IMR-90 (cell line): ENCODE results near the gene TK2. TPM values are rescaled to one million over a fixed set of nuclear protein-coding genes. Genes with fewer than 3 reads are reported as not detected.

Source experiments
- ATAC-seq: fragments of 200-7000 bp; cut with Tn5 transposase; 2 replicates; pipeline ENCODE4 v1.9.1; 2020; ENCODE audit warnings: low read depth, mild to moderate bottlenecking, moderate library complexity
- BruUV-seq: library from RNA; stranded (reverse); fragments of 400-500 nt; replicated peaks from 2 replicates; lab custom pipeline; 2021; lab: Mats Ljungman, UMichigan
- CTCF ChIA-PET: fragments of 300-600 bp; formaldehyde crosslinking; extraction: SDS; loops from one replicate; lab custom pipeline; 2021; ENCODE audit warnings: antibody characterized with exemption; lab: Yijun Ruan, JAX
- POLR2A ChIA-PET: fragments of 300-600 bp; sonication (Branson Sonifier 250); formaldehyde crosslinking; loops from one replicate; lab custom pipeline; 2022; ENCODE audit warnings: antibody characterized with exemption; ENCODE audit not compliant: unreplicated experiment; lab: Charles Lee
- DNase-seq: peaks from one replicate; pipeline ENCODE4 v3.0.0; 2013
- H2AFZ ChIP-seq: replicated peaks from 2 replicates; pipeline ENCODE3; 2013; ENCODE audit warnings: low read length, mild to moderate bottlenecking; ENCODE audit not compliant: poor library complexity
- H2AK5ac ChIP-seq: 2 replicates; pipeline ENCODE4 v1.6.1; 2013; ENCODE audit warnings: low read depth, low read length, inconsistent platforms
- H2AK9ac ChIP-seq: replicated peaks from 2 replicates; pipeline ENCODE3; 2013; ENCODE audit warnings: mild to moderate bottlenecking, low read depth, low read length, moderate library complexity; ENCODE audit not compliant: poor library complexity
- H2BK120ac ChIP-seq: 2 replicates; pipeline ENCODE4 v1.6.1; 2013; ENCODE audit warnings: low read depth, low read length, inconsistent platforms
- H2BK15ac ChIP-seq: 3 replicates; pipeline ENCODE4 v1.6.1; 2013; ENCODE audit warnings: low read depth, low read length, inconsistent platforms
- H2BK20ac ChIP-seq: 2 replicates; pipeline ENCODE4 v1.6.1; 2013; ENCODE audit warnings: low read depth, mild to moderate bottlenecking, inconsistent platforms, low read length, moderate library complexity
- H2BK5ac ChIP-seq: 2 replicates; pipeline ENCODE4 v1.6.1; 2013; ENCODE audit warnings: mild to moderate bottlenecking, low read depth, low read length, inconsistent platforms; ENCODE audit not compliant: poor library complexity, severe bottlenecking
- H3K14ac ChIP-seq: replicated peaks from 2 replicates; pipeline ENCODE4 v1.6.1; 2013; ENCODE audit warnings: low read depth, low read length, inconsistent platforms
- H3K18ac ChIP-seq: 2 replicates; pipeline ENCODE4 v1.6.1; 2013; ENCODE audit warnings: low read depth, low read length, control low read depth
- H3K23ac ChIP-seq: 2 replicates; pipeline ENCODE4 v1.6.1; 2013; ENCODE audit warnings: low read depth, low read length, inconsistent platforms
- H3K27ac ChIP-seq: 2 replicates; pipeline ENCODE4 v1.5.1; 2013; ENCODE audit warnings: mild to moderate bottlenecking, control low read depth, low read length; ENCODE audit not compliant: insufficient read depth
- H3K27me3 ChIP-seq: 2 replicates; pipeline ENCODE4 v1.6.1; 2013; ENCODE audit warnings: low read length; ENCODE audit not compliant: control insufficient read depth, insufficient read depth
- H3K36me3 ChIP-seq: 2 replicates; pipeline ENCODE4 v1.6.1; 2013; ENCODE audit warnings: low read length, mixed read lengths; ENCODE audit not compliant: control insufficient read depth, insufficient read depth
- H3K4ac ChIP-seq: 2 replicates; pipeline ENCODE4 v1.6.1; 2013; ENCODE audit warnings: low read depth, low read length, inconsistent platforms
- H3K4me1 ChIP-seq: 2 replicates; pipeline ENCODE4 v1.6.1; 2013; ENCODE audit warnings: low read length, mixed read lengths; ENCODE audit not compliant: control insufficient read depth, insufficient read depth
- H3K4me2 ChIP-seq: 2 replicates; pipeline ENCODE4 v1.6.1; 2013; ENCODE audit warnings: low read depth, mild to moderate bottlenecking, control low read depth, low read length, moderate library complexity
- H3K4me3 ChIP-seq: 2 replicates; pipeline ENCODE4 v1.5.1; 2013; ENCODE audit warnings: low read depth, mild to moderate bottlenecking, control low read depth, low read length, moderate library complexity; ENCODE audit not compliant: insufficient read depth
- H3K56ac ChIP-seq: 2 replicates; pipeline ENCODE4 v1.6.1; 2013; ENCODE audit warnings: low read length, inconsistent platforms; ENCODE audit not compliant: insufficient read depth; ENCODE audit errors: extremely low read depth
- H3K79me1 ChIP-seq, 2 experiments: 2 replicates each; pipeline ENCODE4 v1.6.1; 2013; ENCODE audit warnings: low read length in 2 of 2, inconsistent platforms in 1 of 2, low read depth in 1 of 2
- H3K9ac ChIP-seq: 2 replicates; pipeline ENCODE4 v1.6.1; 2013; ENCODE audit warnings: low read depth, low read length, control low read depth
- H3K9me1 ChIP-seq: 2 replicates; pipeline ENCODE4 v1.6.1; 2013; ENCODE audit warnings: low read length, inconsistent platforms; ENCODE audit not compliant: insufficient read depth
- H3K9me3 ChIP-seq: 2 replicates; pipeline ENCODE4 v1.6.1; 2013; ENCODE audit warnings: low read length; ENCODE audit not compliant: control insufficient read depth, insufficient read depth
- H4K20me1 ChIP-seq: 2 replicates; pipeline ENCODE4 v1.6.1; 2013; ENCODE audit warnings: low read length, inconsistent platforms; ENCODE audit not compliant: insufficient read depth
- H4K5ac ChIP-seq: 2 replicates; pipeline ENCODE4 v1.6.1; 2013; ENCODE audit warnings: mild to moderate bottlenecking, low read depth, low read length, control low read depth
- H4K8ac ChIP-seq, 2 experiments: 2 replicates each; pipeline ENCODE4 v1.6.1; 2013; ENCODE audit warnings: low read depth in 2 of 2, low read length in 2 of 2, control low read depth in 1 of 2, inconsistent platforms in 1 of 2
- H4K91ac ChIP-seq: 2 replicates; pipeline ENCODE4 v1.6.1; 2013; ENCODE audit warnings: low read depth, low read length, inconsistent platforms; ENCODE audit not compliant: insufficient read depth
- CHD1 ChIP-seq: IDR thresholded peaks from 2 replicates; pipeline ENCODE4 v1.6.1; 2012; ENCODE audit warnings: low read depth, low read length, improper control_type of control experiment
- CTCF ChIP-seq: conservative IDR thresholded peaks from 2 replicates; pipeline ENCODE4 v1.5.1; 2012; ENCODE audit warnings: mild to moderate bottlenecking, low read depth, low read length, improper control_type of control experiment
- POLR2A ChIP-seq: IDR thresholded peaks from 2 replicates; pipeline ENCODE4 v1.6.1; 2012; ENCODE audit warnings: mild to moderate bottlenecking, low read depth, low read length
- RAD21 ChIP-seq: IDR thresholded peaks from 2 replicates; pipeline ENCODE4 v1.6.1; 2012; ENCODE audit warnings: low read length, improper control_type of control experiment
- RFX5 ChIP-seq: IDR thresholded peaks from 2 replicates; pipeline ENCODE4 v1.8.0; 2012; ENCODE audit warnings: low read depth, mild to moderate bottlenecking, low read length, moderate library complexity
- SMC3 ChIP-seq: fragments of 150-350 bp; IDR thresholded peaks from 2 replicates; pipeline ENCODE4 v1.6.1; 2016; ENCODE audit warnings: low read depth, mild to moderate bottlenecking, antibody characterized with exemption, low read length, moderate library complexity
- WGBS, 2 experiments: methylation state at CpG; one replicate each; pipeline versions ENCODE4 v1.1.5 to v1.1.7; 2013; ENCODE audit warnings: missing lambda C conversion rate in 2 of 2; ENCODE audit not compliant: insufficient read length in 1 of 2; ENCODE audit errors: extremely low coverage in 2 of 2; 5-methylcytosine and 5-hydroxymethylcytosine counted together
- dilution Hi-C: fragments of 300-500 bp; cut with HindIII; formaldehyde crosslinking; loops from one replicate; pipeline ENCODE4 v1.14.3; 2018; ENCODE audit warnings: low sequenced_read_pairs; ENCODE audit not compliant: unreplicated experiment
- in situ Hi-C: fragments of 300-500 bp; cut with MboI; formaldehyde crosslinking; loops from 3 replicates; pipeline ENCODE4 v1.14.3; 2019; ENCODE audit warnings: low sequenced_read_pairs, inconsistent platforms, mixed read lengths
- intact Hi-C: fragments of 100-400 bp; cut with micrococcal nuclease; formaldehyde crosslinking; loops from 2 replicates; pipeline ENCODE4 v1.10.0; 2022
- polyA plus RNA-seq, 3 experiments: library from polyadenylated mRNA; depleted of rRNA; stranded (reverse); fragments of >200 nt; gene quantifications; 2 replicates each; pipeline ENCODE4 v1.2.3, GENCODE V29; 2012; ENCODE audit warnings: low replicate concordance in 1 of 3
- total RNA-seq: library from RNA; depleted of rRNA; stranded (reverse); fragments of >200 nt; gene quantifications from 2 replicates; pipeline ENCODE4 v1.2.3, GENCODE V29; 2012

The TK2 gene
- total and polyA plus RNA-seq, 2 of the 4 experiments (the other 2 are of a cell fraction), result 14.7 to 16.5 TPM

DNA sequence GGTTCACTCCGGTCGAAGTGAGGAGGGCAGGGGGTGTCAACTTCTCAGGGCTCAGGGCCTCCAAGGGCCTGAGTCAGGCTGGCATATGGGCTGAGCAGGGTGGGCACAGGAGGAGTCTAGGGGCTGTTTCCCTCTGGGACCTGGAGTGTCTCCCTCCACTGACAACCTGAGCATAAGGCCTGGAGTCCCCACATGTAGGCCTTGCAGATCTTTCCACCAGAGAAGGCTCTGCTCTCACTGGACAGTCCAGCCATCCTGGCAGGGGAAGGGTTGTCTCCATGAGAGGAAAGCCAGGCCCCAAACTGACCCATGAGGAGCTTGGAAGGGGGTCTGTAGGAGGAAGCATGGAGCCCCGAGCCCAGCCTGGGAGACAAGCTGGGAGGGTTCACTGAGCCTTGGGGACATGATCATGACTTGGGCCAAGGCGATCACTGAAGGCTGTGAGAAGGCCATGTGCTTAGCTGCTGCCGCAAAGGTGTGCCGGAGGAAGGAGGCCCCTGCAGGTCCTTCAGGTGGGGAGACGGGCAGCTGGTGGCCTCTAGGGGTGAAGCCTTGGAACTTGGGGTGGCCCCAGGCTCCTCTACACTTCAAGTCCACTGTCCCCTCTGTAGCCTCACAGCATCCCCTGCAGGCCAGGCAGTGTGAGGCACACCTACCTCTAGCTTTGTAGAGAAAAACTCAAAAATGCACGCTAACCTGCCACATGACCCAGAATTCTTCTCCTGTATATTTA, 39.2 kb upstream of the TK2 start:
- Histone ChIP-seq H2BK15ac (no peak overlapping the region; the same call in 2 of the 3 replicates), H3K27me3 (peaks cover 24% of the 10 kb centered on the region), H2BK120ac (no peak overlapping the region), H4K8ac (no peak overlapping the region), H2BK20ac (no peak overlapping the region), H3K18ac (no peak overlapping the region), H2AK5ac (no peak overlapping the region), H4K20me1 (no peaks in the 10 kb centered on the region), H3K4ac (no peak overlapping the region), H4K91ac (no peak overlapping the region), H3K23ac (no peak overlapping the region), H2AK9ac (peak overlapping the region; percentile 7), H3K14ac (no peak overlapping the region), H3K9ac (no peak overlapping the region), H3K9me1 (no peaks in the 10 kb centered on the region), H3K4me3 (no peak overlapping the region), H3K79me1 (no peaks in the 10 kb centered on the region), H3K27ac (no peak overlapping the region), H3K4me1 (no peaks in the 10 kb centered on the region), H4K5ac (no peak overlapping the region), H2AFZ (no peak overlapping the region), H3K56ac (no peak overlapping the region), H3K9me3 (peaks cover 5% of the 10 kb centered on the region), H3K4me2 (no peak overlapping the region), H2BK5ac (no peak overlapping the region), H3K36me3 (no peaks in the 10 kb centered on the region)
- in situ Hi-C loops, result no loop called here
- intact Hi-C loops, result loop anchor here (5.0 kb wide), 2 partner anchors 112 to 182 kb away; no protein-coding TSS in a partner anchor
- ATAC-seq (peak; percentile 63; the same call in 1 of the 2 replicates), DNase-seq (peak; percentile 18)
- dilution Hi-C loops, result no loop called here
- 90% methylated on average over 2 of the region's 8 CpGs; no CpG with 5 or more reads in 1 of the 2 experiments for WGBS, 2 experiments
- BruUV-seq, result no TSS peak
- no peak for TF ChIP-seq RFX5
- TF ChIP-seq CHD1, result no peak
- TF ChIP-seq RAD21, result peak; percentile 57
- TF ChIP-seq SMC3, result peak; percentile 44
- TF ChIP-seq CTCF, result peak; percentile 51
- no peak for TF ChIP-seq POLR2A
- CTCF ChIA-PET, result interaction anchor here (0.5 to 0.7 kb wide), 3 partner anchors 73 to 271 kb away, joined by 3 read pairs; no protein-coding TSS in a partner anchor
- POLR2A ChIA-PET, result no interaction called here
